ENCODE results near the gene ATP5PF.

GRCh38 chr21:25742900-25743299 is 8.2 kb upstream of the ATP5PF start:
- no peak for TF ChIP-seq POLR2AphosphoS5 (IDR thresholded peaks at IDR 0.05; ENCODE audit: low read depth, low read length)
- TF ChIP-seq CEBPB (IDR thresholded peaks at IDR 0.05; ENCODE audit: low read depth) = no peak
- TF ChIP-seq CTCF (IDR thresholded peaks at IDR 0.05 in 2 of 3, conservative IDR thresholded peaks at IDR 0.05 in 1 of 3; ENCODE audit: borderline replicate concordance in 1 of 3, insufficient read depth in 1 of 3, low read depth in 2 of 3, low read length in 2 of 3) = no peak
- no peak for TF ChIP-seq POLR2A (IDR thresholded peaks at IDR 0.05; ENCODE audit: borderline replicate concordance, extremely low read depth, insufficient read depth, insufficient read length)
- no peak for TF ChIP-seq EZH2 (IDR thresholded peaks at IDR 0.05)
- TF ChIP-seq ZFX (IDR thresholded peaks at IDR 0.05) = no peak
- no peak for TF ChIP-seq REST (IDR thresholded peaks at IDR 0.05; ENCODE audit: low read depth)
- TF ChIP-seq SP1 (IDR thresholded peaks at IDR 0.05; ENCODE audit: low read depth) = no peak
- no peak for TF ChIP-seq YY1 (IDR thresholded peaks at IDR 0.05; ENCODE audit: extremely low read depth, insufficient replicate concordance, low read depth, low read length)
- TF ChIP-seq EZH2phosphoT487 (IDR thresholded peaks at IDR 0.05; ENCODE audit: borderline replicate concordance) = no peak
- TF ChIP-seq JUND (IDR thresholded peaks at IDR 0.05) = no peak
- TF ChIP-seq MAX (IDR thresholded peaks at IDR 0.05) = no peak
